Stimulated activated CD4-positive, alpha-beta T cell treated with anti-CD3 and anti-CD28 coated beads, Interleukin-12 subunit alpha, Interleukin-12 subunit beta, amount 100 ng/mL, for 48 hours (primary cell): ENCODE results near the gene MSH5.

ENCODE experiments used
- DNase-seq, 3 donors: peaks; one replicate each; pipeline ENCODE4 v3.0.0-alpha.2; 2020; ENCODE audit warnings: low read depth in 2 of 3, low spot score in 1 of 3

MSH5 gene

DNA sequence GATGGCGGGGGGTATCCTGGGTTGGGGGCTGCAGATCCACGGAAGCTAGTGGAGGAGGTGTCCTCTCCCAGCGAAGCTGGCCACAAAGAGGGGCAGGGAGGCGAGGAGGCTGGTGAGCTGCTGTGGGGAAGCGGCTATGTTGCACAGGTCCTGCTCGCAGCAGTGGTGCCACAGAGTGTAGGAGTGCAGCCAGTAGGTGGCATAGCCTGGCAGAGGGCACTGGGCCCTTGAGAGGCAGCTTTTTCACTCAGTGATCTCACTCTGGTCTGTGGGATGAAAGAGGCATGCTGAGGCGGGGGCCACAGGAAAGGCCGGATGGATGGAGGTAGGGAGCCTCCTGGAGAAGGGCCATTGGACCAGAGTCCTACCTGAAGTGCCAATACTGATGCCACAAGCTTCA lies 27.5 kb upstream of the MSH5 start:
- DNase-seq = no peak

DNA sequence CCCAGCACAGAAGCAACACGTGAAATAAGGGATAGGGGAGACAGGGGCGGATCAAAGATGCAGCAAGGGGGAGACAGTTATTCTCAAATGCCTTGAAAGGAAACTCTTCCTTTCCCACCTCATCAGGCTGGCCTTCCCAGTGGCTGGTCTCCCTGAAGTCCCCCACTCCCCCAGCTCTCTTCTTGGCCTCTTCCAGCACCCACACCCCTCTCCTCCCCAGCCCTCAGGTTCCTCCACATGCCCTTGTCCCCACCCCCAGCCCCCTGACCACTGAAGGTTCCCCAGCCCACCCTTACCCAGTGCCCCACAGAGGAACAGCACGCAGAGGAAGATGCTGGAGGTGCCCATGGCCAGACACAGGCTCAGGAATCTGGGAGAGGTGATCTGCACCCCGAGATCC lies 26.3 kb upstream of the MSH5 start:
- DNase-seq = no peak

DNA sequence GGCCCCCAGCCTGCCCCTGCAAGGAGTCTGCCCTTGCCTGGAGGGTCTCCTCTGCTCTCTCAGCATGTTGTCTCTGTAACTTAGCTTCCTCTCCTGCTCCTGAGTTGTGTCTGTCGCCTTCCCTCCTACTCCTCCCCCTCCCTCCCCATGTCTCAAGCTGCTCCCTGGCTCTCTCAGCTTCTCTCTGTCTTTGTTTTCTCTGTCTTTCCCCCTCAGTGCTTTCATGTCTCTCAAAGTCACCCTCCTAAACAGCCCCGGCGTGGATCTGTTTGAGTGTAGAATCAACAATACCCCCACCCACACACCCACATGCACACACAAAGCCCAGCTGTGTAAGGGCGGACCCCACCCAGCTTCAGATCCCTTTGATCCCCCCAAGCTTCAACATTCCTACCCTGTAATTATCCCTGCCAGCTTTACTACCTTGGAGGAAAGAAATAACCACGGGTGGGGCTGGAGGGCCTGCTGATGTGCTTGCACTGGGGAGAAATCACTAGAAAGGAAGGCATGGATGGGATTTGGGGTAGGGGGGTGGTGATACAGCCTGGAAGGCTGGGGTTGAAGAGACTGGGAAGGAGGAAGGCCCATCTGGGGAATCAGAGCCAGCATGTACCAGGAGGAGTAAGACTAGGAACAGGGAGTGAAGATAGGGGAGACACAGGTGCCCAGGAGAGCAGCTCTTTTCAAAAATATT lies 25.7 kb upstream of the MSH5 start:
- no peak for DNase-seq

DNA sequence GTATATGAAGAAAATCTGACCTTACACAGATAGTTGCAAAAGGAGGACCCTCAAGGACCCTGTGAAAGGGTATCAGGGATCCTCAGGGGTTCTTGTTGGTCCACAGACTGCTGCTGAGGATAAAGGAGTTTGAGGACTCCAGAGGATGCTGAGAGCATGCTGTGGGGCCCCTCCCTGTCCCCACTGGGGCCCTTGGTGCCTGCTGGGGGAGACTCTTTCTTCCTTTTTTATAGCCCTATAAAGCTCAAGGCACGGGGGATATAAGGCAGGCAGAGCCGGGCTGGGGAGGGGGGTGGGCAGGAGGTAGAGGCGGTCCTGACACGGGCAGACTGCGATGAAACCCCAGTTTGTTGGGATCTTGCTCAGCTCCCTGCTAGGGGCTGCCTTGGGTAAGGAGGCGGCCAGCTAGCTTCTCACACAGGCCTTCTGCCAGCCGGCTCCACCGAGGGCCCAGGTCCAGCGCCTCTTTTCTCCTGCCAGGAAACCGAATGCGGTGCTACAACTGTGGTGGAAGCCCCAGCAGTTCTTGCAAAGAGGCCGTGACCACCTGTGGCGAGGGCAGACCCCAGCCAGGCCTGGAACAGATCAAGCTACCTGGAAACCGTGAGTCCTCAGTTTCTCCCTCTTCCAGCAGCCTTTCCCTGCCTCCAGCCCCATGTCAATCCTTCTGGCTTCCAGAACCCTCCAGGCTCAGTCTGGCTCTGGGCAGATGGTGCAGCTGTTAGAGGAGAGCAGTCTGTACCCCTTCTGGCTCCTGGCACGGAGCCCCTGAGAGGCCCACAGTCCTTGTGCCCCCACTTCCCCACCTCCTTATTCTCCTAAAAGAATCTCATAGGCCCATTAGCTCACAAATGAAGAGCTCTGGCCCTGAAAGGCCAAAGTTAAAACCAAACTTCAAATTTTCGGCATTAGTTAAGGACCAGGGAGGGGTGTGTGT lies 24.5 kb upstream of the MSH5 start, which contains the start of gene LY6G6D:
Gene LY6G6D, plus strand, starts transcription at position 327 of the 937 bp plus-strand sequence. Its CDS starts 8 bp downstream, at position 335.
- DNase-seq = no peak

DNA sequence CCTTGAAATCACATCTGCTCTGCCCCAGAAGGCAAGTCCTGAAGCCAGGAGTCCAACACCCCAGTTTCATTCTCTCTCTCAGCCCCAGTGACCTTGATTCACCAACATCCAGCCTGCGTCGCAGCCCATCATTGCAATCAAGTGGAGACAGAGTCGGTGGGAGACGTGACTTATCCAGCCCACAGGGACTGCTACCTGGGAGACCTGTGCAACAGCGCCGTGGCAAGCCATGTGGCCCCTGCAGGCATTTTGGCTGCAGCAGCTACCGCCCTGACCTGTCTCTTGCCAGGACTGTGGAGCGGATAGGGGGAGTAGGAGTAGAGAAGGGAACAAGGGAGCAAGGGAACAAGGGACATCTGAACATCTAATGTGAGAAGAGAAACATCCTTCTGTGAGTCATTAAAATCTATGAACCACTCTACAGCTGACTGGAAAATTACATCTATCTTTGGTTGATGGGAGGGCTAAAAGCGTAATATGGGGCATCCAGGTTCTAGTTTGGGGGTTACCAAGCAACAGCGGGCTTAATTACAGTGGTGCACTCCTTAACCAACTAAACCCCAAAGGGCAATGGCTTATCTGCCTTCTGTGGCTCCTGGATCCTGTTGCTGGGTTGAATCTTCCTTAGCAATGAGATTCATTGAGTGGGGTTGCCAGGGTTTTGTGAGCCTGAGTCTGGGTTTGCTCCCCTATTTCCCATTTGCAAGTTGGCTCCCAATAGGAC lies 22.1 kb upstream of the MSH5 start:
- DNase-seq = no peak

DNA sequence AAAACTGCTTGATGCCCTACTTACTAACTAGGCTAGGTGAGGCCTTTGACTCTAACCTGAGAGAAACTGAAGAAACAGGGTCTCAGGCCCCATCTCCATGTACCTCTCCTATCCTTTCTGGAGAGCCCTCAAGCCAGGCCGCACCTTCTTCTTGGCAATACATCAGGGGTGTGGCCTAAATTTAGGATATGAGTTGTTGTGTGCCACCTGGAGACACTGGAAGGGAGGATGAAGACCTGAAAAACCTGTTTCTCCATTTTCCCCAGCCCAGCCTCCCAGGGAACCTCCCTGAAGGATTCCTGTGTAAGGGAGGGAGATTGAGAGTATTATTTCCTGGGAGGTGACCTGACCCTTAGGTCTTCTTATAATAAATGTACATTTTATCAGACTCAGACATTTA lies 21.5 kb upstream of the MSH5 start:
- DNase-seq = no peak

DNA sequence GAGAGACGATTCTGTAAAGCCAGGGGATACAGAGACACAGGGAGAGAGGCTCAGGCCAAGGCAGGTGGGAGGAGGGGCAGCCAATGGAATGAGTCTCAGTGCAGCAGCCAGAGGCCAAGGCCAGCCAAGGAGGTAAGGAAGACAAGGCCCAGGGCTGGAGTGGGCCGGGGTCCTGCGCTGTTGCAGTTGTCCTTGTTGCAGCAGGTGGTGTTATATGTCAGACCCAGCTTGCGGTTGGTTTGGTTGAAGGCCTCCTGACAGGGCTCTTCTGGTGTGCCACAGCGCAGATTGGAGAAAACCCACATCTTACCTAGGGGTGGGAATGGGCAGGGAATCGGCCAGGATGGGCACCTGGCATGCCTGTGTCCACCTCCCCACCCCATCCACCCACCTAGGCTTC lies 20.8 kb upstream of the MSH5 start:
- no peak for DNase-seq

DNA sequence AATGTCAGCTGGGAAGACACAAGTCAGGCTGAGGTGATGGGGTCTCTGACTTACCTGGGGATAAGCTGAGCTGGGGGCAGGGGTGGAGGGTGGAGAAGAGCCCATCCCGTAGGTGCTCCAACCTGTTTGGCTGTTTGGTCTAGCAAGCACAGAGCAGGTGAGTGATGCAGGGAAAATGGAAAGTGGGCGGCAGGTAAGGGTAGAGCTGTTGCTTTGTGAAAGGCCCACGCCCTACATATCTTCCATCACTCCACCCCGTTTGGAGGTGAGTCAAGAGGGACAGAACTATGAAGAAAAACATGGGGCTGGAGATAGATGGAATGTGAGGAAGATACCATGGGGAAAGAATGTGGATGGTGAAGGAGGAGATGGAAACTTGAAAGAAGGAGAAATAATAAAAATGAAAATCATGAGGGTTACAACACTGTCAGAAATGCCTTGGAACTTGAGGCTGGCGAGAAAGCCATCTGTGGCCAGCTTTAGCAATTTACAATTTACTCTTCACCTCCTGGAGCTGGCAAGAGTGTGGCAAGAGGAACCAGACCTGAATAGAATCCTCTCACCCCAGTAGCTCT lies 19.5 kb upstream of the MSH5 start:
- no peak for DNase-seq

DNA sequence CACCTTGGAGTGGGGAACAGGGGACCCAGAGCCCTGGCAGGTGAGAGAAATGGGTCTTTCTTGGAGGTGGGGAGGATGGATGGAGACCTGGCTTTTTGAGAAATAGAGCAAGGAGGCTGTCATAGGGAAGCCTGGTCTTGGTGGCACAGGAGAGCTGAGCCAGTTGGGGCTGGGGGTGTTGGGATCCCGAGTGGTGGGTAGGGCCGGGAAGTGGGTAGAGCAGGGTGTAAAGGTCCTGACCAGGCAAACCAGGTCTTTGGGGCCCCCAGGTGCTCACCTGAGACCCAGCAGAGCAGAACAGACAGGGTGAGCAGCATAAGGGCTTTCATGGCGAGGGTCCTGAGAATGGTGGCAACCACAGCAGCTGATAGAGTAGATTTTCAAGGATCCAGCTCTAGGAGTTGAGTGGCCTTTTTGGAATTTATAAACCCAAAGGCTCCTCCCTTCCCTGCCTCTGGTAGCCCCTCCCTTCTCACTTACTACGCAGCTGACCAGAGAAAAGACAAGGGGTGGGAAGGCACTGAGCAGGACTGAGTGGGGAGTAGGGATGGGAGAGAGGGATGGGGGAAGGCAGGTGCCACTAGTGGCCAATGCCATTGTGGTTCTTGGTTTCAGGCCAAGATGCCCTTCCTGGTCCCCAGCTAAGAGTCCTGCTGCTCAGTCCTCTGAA lies 18.3 kb upstream of the MSH5 start, which contains the start of gene LY6G6C:
Gene LY6G6C, minus strand, starts transcription at position 396 of the 670 bp plus-strand sequence. Its CDS starts 67 bp downstream, at position 329.
- DNase-seq = no peak

DNA sequence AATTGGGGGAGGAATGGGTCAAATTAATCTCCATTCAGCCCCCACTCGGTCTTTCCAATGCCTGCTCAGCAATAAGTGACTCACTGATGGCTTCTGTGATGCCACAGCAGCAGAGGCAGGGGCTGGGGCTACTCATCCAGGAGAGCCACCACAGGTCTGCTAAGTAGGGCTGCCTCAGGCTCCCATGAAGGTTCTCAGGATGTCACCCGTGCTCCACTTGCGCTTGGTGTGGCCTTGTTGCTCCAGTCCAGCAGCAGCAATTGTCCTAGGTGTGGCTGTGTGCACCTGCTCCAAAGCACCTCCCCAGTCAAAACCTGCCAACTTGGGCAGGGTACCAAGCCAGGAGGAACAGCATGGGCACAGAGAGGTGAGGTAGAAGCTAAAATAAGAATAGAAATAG lies 17.6 kb upstream of the MSH5 start:
- DNase-seq = no peak

DNA sequence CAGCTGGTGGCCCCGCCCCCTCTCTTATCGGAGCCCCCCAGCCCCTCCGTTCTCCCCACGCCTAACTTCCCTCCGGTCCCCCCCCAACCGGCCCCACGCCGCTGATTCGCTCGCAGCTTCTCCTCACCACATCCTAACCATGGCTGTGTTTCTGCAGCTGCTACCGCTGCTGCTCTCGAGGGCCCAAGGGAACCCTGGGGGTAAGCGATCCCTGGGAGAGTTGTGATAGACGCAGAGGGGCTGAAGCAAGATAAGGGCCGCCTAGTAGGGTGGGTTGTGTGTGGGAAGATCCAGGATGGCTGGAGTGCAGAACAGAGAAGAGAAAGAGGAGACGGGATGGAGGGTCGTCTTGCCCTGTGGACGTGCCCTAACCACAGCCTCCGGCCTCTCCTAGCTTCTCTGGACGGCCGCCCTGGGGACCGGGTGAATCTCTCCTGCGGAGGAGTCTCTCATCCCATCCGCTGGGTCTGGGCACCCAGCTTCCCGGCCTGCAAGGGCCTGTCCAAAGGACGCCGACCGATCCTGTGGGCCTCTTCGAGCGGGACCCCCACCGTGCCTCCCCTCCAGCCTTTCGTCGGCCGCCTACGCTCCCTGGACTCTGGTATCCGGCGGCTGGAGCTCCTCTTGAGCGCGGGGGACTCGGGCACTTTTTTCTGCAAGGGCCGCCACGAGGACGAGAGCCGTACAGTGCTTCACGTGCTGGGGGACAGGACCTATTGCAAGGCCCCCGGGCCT lies 16.4 kb upstream of the MSH5 start, which contains the start of gene MPIG6B:
Gene MPIG6B, plus strand, starts transcription at position 129 of the 735 bp plus-strand sequence. Its CDS starts 11 bp downstream, at position 140.
- no peak for DNase-seq

DNA sequence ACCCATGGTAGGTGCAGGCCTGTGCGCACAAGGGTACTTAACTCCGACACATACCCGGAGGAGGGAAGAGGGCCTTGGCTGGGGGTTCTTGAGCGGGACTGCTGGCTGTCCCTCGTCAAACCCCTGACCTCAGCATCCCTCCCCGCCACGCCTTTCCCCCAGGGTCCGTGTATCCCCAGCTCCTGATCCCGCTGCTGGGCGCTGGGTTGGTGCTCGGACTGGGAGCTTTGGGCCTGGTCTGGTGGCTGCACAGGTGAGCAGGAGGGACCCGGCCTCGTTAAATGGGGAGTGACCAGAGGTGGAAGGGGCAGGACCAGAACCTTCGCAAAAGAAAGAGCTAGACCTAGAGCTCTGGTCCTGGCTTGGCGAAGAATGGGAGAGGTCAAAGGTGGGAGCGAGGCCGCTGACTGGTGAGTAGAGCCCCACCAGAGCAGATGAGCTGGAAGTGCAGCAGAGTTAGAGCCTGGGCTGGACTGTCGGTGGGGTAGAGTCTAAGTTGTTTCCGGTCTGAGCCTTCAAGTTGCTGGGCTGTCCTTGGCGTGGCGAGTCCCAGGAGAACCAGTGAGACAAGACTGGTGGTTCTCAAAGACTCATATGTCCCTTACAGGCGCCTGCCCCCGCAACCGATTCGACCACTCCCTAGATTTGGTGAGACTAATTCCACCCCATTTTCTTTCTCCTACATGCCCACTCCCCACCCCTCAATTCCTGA lies 15.7 kb upstream of the MSH5 start:
- DNase-seq = no peak

DNA sequence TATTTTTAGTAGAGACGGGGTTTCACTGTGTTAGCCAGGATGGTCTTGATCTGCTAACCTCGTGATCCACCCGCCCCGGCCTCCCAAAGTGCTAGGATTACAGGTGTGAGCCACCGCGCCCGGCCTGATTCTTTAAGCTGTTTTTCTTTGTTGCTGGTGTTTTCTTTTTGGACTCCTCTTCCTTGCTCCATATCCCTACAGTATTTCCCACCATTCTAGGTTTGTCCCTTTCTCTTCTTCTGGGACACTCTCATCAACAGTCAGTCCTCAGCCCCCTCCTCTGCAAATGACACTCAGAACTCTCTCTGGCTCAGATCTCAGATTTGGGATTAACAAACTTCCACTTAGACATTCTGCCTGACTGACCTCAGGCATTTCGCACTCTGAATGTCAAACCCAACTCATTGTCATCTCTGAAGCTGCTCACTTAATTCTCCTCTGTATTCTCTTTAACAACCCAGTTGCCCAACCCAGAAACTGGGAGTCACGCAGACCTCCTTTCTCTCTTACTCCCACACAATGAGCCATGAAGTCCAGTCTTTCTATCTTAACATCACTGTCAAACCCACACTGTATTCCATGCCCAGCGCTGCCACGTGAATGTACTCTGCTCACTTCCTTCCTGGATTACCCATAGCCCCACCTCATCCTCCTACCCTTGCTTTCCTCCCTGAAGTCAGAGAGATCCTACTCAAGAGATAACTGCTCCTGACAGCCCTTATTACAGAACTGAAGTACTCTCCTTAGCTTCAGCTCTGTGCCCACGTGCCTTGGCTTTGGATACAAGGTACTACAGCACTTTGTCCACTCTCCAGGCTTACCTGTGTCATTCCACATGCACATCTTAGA lies 14.1 kb upstream of the MSH5 start:
- DNase-seq = no peak

DNA sequence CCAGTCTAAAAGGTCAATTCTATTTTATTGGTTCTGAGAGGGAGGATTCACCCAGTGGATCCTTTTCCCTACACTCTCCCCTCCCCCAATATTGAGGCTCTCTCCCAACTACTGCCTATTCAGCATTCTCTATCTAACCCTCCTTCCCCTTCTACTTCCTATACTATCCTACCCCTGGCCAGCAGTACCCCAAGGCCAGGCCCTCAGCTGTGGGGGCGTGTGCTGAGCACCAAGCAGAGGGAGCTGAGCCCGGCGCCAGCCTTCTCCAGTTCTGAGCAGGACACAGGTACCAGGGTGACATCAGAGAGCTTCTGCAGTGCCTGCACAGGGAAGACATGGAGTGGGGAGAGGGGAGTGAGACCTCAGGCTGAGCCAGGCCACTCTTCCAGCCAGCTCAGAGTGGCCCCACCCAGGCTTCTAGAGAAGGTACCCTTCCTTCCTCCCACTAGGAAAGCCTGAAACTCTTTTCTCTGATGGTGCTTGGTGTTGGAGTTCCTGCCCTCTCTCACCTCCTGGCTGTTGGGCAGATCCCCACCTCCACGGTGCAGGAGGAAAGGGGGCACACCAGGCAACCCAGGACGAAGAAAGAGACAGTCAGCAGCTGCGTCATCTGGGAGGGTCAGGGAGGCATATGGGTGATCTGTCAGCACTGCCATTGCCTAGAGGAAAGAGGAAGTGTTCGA lies 12.6 kb upstream of the MSH5 start:
- no peak for DNase-seq

DNA sequence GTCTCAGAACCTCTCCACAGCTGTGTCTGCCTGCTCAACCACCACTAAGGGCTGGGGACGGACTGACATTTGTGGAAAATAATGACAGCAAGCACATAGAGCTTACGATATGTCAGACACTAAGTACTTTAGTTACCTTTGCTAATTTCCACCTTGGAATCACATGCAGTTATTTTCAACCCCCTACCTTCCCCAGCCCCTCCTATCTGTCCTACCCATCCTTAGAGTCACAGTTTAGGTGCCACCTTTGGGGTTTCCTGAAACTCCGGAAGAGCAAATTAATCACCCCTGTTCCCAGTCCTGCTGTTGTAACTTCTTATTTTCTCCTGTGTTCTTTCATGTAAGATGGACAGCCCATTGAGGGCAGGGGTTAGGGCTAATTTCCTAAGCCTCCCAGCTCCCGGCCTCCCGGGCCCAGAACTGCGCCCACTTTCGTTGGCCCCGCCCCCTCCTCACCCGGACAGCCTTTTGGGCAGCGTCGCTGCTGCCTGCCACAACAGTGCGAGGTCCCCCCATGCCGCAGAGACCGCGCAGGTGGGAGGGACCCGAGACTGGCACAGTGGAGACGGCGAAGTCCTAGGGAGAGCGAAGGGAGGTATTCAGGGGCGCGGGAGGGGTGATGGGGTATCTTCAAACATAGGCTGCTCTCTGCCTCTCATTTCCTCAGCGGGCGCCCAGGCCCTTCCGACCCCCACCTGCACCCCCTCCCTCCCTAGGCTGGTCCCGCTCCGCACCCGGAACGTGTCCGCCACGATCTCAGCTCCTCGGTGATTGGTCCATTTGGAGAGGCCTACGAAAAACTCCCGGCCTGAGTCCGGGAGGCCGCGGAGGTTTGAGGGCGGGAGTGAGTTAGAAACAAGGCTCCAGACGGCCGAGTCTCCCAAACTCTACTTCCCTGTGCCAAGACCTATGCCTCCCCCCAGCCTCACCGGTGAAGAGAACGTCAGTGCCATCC lies 11.8 kb upstream of the MSH5 start:
- no peak for DNase-seq

DNA sequence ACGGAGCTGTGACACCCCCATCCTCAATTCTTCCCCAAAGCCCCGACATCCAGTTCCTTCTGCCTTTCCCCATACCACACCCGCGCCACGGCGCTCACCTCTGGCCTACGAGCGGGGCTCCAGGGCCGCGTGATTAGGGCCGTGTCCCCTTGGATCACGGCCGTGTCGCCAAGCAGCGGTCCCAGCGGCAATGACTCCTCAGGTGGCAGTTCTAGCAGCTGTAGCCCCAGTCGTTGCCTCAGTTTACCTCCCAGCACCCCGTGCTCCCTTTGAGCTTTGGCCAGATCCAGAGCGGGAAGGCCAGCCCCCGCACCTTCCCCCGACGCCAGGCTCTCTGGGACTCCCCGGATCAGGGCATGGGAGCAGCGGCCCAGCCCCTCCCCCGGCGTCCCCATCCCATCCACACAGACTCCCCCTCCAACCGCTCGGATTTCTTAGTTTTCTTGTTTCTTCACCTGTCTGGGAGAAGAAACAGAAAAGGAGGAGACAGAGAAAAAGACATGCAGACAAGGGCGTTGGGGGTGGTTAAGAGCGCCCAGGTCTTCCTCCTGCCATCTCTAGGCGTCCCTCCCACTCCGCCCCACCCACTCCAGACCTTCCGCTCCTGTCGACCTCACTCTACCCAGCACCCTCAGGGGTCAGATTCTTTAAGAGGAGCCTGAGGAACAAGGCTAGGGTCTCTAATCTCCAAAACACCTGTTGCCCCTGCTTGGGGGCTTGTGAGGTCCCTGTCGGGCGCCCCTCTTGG lies 10.9 kb upstream of the MSH5 start, which contains the start of gene DDAH2:
Gene DDAH2, minus strand, starts transcription at position 533 of the 748 bp plus-strand sequence. Its CDS starts 138 bp downstream, at position 395.
- DNase-seq = no peak
